ENCODE results near the gene SYTL1.

DNA sequence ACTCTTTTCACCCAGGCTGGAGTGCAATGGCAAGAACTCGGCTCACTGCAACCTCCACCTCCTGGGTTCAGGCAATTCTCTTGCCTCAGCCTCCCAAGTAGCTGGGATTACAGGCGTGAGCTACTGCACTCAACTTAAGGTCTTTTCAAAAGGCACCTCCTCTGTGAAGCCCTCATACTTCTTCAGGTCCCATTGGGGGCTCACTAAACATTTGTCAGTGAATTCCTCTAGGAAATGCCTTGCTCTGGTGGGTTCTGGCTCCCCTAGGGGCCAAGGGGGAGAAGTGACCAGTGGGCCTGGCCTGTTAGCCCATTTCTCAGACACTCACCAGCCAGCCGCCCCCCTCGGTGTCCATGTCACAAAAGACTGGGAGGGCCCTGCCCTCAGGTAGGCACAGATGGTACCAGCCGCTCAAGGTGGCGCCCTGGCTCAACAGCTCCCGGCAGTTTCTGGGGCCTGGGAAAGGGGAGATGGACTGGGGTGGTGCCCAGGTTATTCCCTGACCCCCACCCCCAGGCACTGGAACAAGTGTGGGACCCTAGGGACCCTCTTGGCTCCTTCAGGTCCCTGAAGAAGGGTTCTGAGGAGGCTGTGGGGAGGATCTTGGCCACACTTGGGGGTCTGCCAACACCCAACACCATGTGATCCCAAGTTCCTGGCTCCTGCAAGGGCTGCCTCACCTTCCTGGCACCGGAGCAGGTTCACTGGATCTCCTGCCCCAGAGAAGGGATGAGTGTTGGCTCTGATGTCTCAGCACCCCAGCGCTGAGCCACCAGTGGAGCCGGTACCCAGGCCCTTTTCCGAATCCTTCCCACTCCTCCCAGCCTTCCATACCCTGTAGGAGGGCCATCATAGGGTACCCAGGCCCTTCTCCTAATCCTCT lies 31.2 kb downstream of the SYTL1 start:
- no peak for TF ChIP-seq MXI1 (IDR thresholded peaks at IDR 0.05; ENCODE audit: low read depth, low read length)
- TF ChIP-seq, protein P1, sequence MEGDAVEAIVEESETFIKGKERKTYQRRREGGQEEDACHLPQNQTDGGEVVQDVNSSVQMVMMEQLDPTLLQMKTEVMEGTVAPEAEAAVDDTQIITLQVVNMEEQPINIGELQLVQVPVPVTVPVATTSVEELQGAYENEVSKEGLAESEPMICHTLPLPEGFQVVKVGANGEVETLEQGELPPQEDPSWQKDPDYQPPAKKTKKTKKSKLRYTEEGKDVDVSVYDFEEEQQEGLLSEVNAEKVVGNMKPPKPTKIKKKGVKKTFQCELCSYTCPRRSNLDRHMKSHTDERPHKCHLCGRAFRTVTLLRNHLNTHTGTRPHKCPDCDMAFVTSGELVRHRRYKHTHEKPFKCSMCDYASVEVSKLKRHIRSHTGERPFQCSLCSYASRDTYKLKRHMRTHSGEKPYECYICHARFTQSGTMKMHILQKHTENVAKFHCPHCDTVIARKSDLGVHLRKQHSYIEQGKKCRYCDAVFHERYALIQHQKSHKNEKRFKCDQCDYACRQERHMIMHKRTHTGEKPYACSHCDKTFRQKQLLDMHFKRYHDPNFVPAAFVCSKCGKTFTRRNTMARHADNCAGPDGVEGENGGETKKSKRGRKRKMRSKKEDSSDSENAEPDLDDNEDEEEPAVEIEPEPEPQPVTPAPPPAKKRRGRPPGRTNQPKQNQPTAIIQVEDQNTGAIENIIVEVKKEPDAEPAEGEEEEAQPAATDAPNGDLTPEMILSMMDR (IDR thresholded peaks at IDR 0.05): peak; percentile 44
